ENCODE results near the gene TUBB4A. TPM values are rescaled to one million over a fixed set of nuclear protein-coding genes. Genes with fewer than 3 reads are reported as not detected.
"Not testable (repeated sequence)": the region's sequence is repeated elsewhere in the genome, so short reads cannot be mapped to it uniquely, and the experiment has no call there.

TUBB4A gene
- total and polyA plus RNA-seq, 2 of the 8 experiments (the other 6 are each of a cell fraction or from before 2014, with no cell fraction given) = 16.8 to 30.4 TPM

GRCh38 chr19:6508028-6508771 is 6.1 kb upstream of the TUBB4A start:
- H2BK120ac ChIP-seq (replicated peaks; ENCODE audit: low read depth, low read length); DNase-seq (ENCODE audit: low read depth in 1 of 2, low spot score in 2 of 2); H4K20me1 ChIP-seq (replicated peaks in 1 of 2; ENCODE audit: control insufficient read depth in 1 of 2, insufficient read depth in 2 of 2, low read length in 2 of 2); H3K36me3 ChIP-seq (ENCODE audit: control insufficient read depth in 2 of 4, insufficient read depth in 4 of 4, low read length in 3 of 4); H3K18ac ChIP-seq (ENCODE audit: extremely low read depth, low read length); H3K23me2 ChIP-seq (ENCODE audit: low read depth, low read length); H3K79me2 ChIP-seq (ENCODE audit: control insufficient read depth in 1 of 2, insufficient read depth in 2 of 2, low read length in 2 of 2); H3K79me1 ChIP-seq (ENCODE audit: low read depth, low read length); H2AK5ac ChIP-seq (ENCODE audit: low read depth, low read length); H3K27me3 ChIP-seq (replicated peaks in 1 of 4; ENCODE audit: control insufficient read depth in 3 of 4, extremely low read depth in 1 of 4, insufficient read depth in 3 of 4, low read length in 3 of 4); H3K23ac ChIP-seq (ENCODE audit: insufficient read length); H3K14ac ChIP-seq (ENCODE audit: insufficient read length); H3K9ac ChIP-seq (replicated peaks in 1 of 4; ENCODE audit: extremely low read depth in 1 of 4, low read depth in 3 of 4, low read length in 3 of 4); H2AFZ ChIP-seq (ENCODE audit: low read length); H2BK5ac ChIP-seq (ENCODE audit: low read depth, low read length); H3K27ac ChIP-seq (ENCODE audit: low read depth, low read length); H3K4me1 ChIP-seq (replicated peaks in 1 of 4; ENCODE audit: control insufficient read depth in 3 of 4, insufficient read depth in 4 of 4, low read length in 3 of 4); H2BK15ac ChIP-seq (ENCODE audit: low read length); H4K5ac ChIP-seq (ENCODE audit: insufficient read length, low read depth, low read length); H3K9me3 ChIP-seq (ENCODE audit: insufficient read depth in 2 of 2, low read depth in 1 of 2, low read length in 1 of 2); H4K91ac ChIP-seq (replicated peaks; ENCODE audit: insufficient read length, low read length); H3K4me3 ChIP-seq (ENCODE audit: extremely low read depth in 1 of 4, insufficient read depth in 2 of 4, low read depth in 3 of 4, low read length in 4 of 4); H3K4me2 ChIP-seq (ENCODE audit: insufficient read depth in 1 of 2, low read depth in 2 of 2, low read length in 2 of 2); H3K56ac ChIP-seq (replicated peaks; ENCODE audit: insufficient read length, low read depth, low read length); FAIRE-seq; H3K4ac ChIP-seq (replicated peaks; ENCODE audit: insufficient read length, low read depth, low read length); H2BK20ac ChIP-seq (ENCODE audit: low read length); H4K8ac ChIP-seq (ENCODE audit: extremely low read depth, insufficient read depth, low read length); H2BK12ac ChIP-seq (ENCODE audit: low read depth, low read length): not testable (repeated sequence)
- ChIA-PET CTCF (ENCODE audit: partially characterized antibody) (interaction anchor here (0.6 to 4.7 kb wide), 5 partner anchors 17 to 1393 kb away, joined by 3 to 19 read pairs (median 3); partner anchors contain the start of gene DENND1C), POLR2A (ENCODE audit: partially characterized antibody) (interaction anchor here (0.6 kb wide), 1 partner anchor 228 kb away, joined by 3 read pairs; no protein-coding TSS in a partner anchor)
- WGBS, 2 experiments (ENCODE audit: extremely low coverage in 1 of 2, insufficient coverage in 1 of 2, insufficient read length in 1 of 2, insufficient replicate concordance in 2 of 2, low coverage in 1 of 2, low lambda C conversion rate in 2 of 2, missing lambda C conversion rate in 1 of 2) = 90% methylated on average over 9 of the region's 9 CpGs; no CpG with 5 or more reads in 1 of the 2 experiments

All from H1 (cell line).